Thyroid gland (tissue), 4 donors: Measurements from ENCODE around the gene TBC1D20. TPM values are rescaled to one million over a fixed set of nuclear protein-coding genes. Genes with fewer than 3 reads are reported as not detected.

Experiments used
- DNase-seq, 2 donors: peaks; one replicate each; pipeline ENCODE4 v3.0.0-alpha.2; 2019
- H3K27ac ChIP-seq, 3 donors: fragments of 200-600 bp; sonication (generic); 1 replicate in 2 of 3; 2 replicates in 1 of 3; pipeline ENCODE4 v1.5.1; 2016 to 2019; ENCODE audit warnings: mild to moderate bottlenecking in 1 of 3, moderate library complexity in 1 of 3
- H3K27me3 ChIP-seq: fragments of 200-600 bp; sonication (generic); one replicate; pipeline ENCODE4 v1.5.1; 2019
- H3K36me3 ChIP-seq, 2 donors: fragments of 200-600 bp; sonication (generic); one replicate each; pipeline ENCODE4 v1.5.1; 2016 to 2019
- H3K4me1 ChIP-seq, 2 donors: fragments of 200-600 bp; sonication (generic); one replicate each; pipeline ENCODE4 v1.5.1; 2017 to 2019
- H3K4me3 ChIP-seq, 3 donors: fragments of 200-600 bp; sonication (generic); replicated peaks in 1 of 3; 1 replicate in 2 of 3; 2 replicates in 1 of 3; pipeline ENCODE4 v1.5.1; 2016; ENCODE audit warnings: mild to moderate bottlenecking in 1 of 3
- H3K9me3 ChIP-seq: fragments of 200-600 bp; sonication (generic); one replicate; pipeline ENCODE4 v1.5.1; 2017
- CTCF ChIP-seq, 6 experiments: fragments of 200-600 bp in 3 of 6; fragments of 450-650 bp in 3 of 6; sonication (generic) in 3 of 6; IDR thresholded peaks; one replicate each; pipeline ENCODE4 v1.5.1; 2016 to 2019; ENCODE audit warnings: antibody characterized with exemption in 6 of 6, mild to moderate bottlenecking in 2 of 6, inconsistent platforms in 1 of 6, moderate library complexity in 1 of 6
- POLR2A ChIP-seq, 2 donors: fragments of 450-650 bp; IDR thresholded peaks; one replicate each; pipeline ENCODE4 v1.6.1; 2017; ENCODE audit warnings: antibody characterized with exemption in 2 of 2, mild to moderate bottlenecking in 2 of 2, moderate library complexity in 1 of 2
- WGBS, 2 donors: methylation state at CpG; one replicate each; pipeline ENCODE4 v1.1.5; 2017; 5-methylcytosine and 5-hydroxymethylcytosine counted together
- intact Hi-C: fragments of 100-400 bp; cut with DNase I; formaldehyde crosslinking; loops from one replicate; pipeline ENCODE4 v1.15.1; 2023
- total RNA-seq, 4 donors: library from RNA; depleted of rRNA; stranded (reverse); fragments of >200 nt; gene quantifications; one replicate each; pipeline ENCODE4 v1.2.3, GENCODE V29; 2016

The TBC1D20 gene
- total RNA-seq, 4 donors from 2014 or later = 34.1 to 40.5 (median 35.6) TPM

DNA sequence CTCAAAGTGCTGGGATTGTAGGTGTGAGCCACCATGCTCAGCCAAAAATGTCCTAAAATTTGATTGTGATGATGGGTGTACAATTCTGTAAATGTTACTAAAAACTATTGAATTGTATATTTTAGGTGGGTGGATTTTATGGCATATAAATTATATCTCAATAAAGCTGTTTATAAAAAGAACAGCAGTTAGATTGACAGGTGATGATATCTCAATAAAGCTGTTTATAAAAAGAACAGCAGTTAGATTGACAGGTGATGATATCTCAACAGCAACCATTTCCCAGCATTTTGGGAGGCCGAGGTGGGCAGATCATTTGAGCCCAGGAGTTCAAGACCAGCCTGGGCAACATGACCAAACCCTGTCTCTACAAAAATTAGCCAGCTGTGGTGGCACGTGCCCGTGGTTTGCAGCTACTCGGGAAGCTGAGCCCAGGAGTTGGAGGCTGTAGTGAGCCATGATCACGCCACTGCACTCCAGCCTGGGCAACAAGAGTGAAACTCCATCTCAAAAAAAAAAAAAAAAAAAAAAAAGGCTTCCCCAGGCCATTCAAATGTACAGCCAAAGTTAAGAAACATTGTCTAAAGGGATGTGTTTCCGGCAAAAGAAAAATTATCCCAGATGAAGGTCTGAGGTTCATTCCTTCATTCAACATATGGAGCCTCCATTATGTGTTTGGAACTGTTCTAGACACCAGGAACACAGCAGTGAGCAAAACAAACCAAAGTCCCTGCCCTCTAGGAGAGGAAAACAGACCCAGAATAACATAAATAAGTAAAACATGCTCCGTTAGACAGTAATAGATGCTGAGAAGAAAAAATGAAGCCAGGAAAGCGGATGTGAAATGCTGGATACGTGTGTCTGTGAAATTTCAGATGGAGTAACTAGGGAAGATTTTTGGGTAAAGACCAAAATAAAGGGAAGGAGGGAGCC, 55.9 kb downstream of the TBC1D20 start:
- H3K27ac ChIP-seq = no peak overlapping the region
- no peak for TF ChIP-seq POLR2A (IDR thresholded peaks at IDR 0.05)
- no peak for TF ChIP-seq CTCF (IDR thresholded peaks at IDR 0.05)
- WGBS, 2 donors = 91 to 92% methylated on average over 9 of the region's 9 CpGs

GRCh38 chr20:404088-404487, 58.2 kb downstream of the TBC1D20 start:
- intact Hi-C loops = loop anchor here (10.0 kb wide), 2 partner anchors 49 to 61 kb away; partner anchors contain the start of gene TBC1D20
- no peaks in the 10 kb centered on the region for H3K36me3 ChIP-seq
- no peaks in the 10 kb centered on the region for H3K9me3 ChIP-seq
- no peak overlapping the region for H3K27ac ChIP-seq
- H3K4me3 ChIP-seq = no peak overlapping the region
- TF ChIP-seq CTCF (IDR thresholded peaks at IDR 0.05) = no peak
- peaks cover 2 to 9% of the 10 kb centered on the region in 2 donors for H3K4me1 ChIP-seq
- no peak for DNase-seq
- 94 to 98% methylated on average over 4 of the region's 4 CpGs for WGBS, 2 donors
- no peaks in the 10 kb centered on the region for H3K27me3 ChIP-seq

More for the DNA sequence above, 55.9 kb downstream of the TBC1D20 start:
- H3K4me1 ChIP-seq = peaks cover 8 to 19% of the 10 kb centered on the region in 2 donors
- no peaks in the 10 kb centered on the region for H3K36me3 ChIP-seq
- intact Hi-C loops = loop anchor here (10.0 kb wide), 2 partner anchors 52 to 58 kb away; partner anchors contain the start of gene TBC1D20
- no peaks in the 10 kb centered on the region for H3K9me3 ChIP-seq
- DNase-seq = no peak
- H3K27me3 ChIP-seq = no peaks in the 10 kb centered on the region
- no peak overlapping the region for H3K4me3 ChIP-seq

DNA sequence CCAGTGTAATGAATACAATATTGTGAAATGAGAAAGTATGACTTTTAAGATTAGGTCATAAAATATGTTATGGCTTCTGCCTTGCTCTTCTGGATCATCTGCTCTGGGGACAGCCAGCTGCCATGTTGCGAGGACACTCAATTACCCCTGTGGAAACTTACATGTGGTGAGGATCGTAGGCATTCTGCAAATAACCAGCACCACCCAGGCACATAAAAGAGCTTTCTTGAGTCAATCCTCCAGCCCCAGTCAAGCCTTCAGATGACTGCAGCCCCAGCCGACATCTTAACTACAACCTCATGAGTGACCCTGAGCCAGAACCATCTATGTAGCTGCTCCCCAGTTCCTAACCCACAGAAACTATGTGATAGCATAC, 58.8 kb downstream of the TBC1D20 start:
- no peak overlapping the region for H3K4me3 ChIP-seq
- H3K27me3 ChIP-seq = no peaks in the 10 kb centered on the region
- no peak overlapping the region for H3K27ac ChIP-seq
- 95 to 98% methylated on average over 3 of the region's 3 CpGs for WGBS, 2 donors
- no peaks in the 10 kb centered on the region for H3K9me3 ChIP-seq
- peaks cover 0 to 6% of the 10 kb centered on the region in 2 donors for H3K4me1 ChIP-seq
- no peak for DNase-seq
- TF ChIP-seq CTCF (IDR thresholded peaks at IDR 0.05) (no peak), POLR2A (IDR thresholded peaks at IDR 0.05) (no peak)
- intact Hi-C loops = loop anchor here (10.0 kb wide), 2 partner anchors 49 to 61 kb away; partner anchors contain the start of gene TBC1D20
- H3K36me3 ChIP-seq = no peaks in the 10 kb centered on the region

- Histone ChIP-seq H3K27me3 (no peaks in the 10 kb centered on the region), H3K36me3 (no peaks in the 10 kb centered on the region), H3K4me1 (peaks cover 0 to 6% of the 10 kb centered on the region in 2 donors), H3K9me3 (no peaks in the 10 kb centered on the region), H3K4me3 (no peak overlapping the region), H3K27ac (no peak overlapping the region)
- intact Hi-C loops = loop anchor here (10.0 kb wide), 2 partner anchors 48 to 62 kb away; partner anchors contain the start of gene TBC1D20
- no peak for TF ChIP-seq POLR2A (IDR thresholded peaks at IDR 0.05)
- no peak for TF ChIP-seq CTCF (IDR thresholded peaks at IDR 0.05)
- WGBS, 2 donors = 89 to 95% methylated on average over 6 of the region's 6 CpGs
- no peak for DNase-seq
Measured at GRCh38 chr20:402898-403581, 59.3 kb downstream of the TBC1D20 start.
